ENCODE data around the gene NTRK2. TPM values are rescaled to one million over a fixed set of nuclear protein-coding genes. Genes with fewer than 3 reads are reported as not detected.
A peak's percentile ranks its signal among the peaks of the same experiment; 100 is the strongest.

NTRK2 gene
- total RNA-seq, 1 donor from 2014 or later = 1.5 TPM

DNA sequence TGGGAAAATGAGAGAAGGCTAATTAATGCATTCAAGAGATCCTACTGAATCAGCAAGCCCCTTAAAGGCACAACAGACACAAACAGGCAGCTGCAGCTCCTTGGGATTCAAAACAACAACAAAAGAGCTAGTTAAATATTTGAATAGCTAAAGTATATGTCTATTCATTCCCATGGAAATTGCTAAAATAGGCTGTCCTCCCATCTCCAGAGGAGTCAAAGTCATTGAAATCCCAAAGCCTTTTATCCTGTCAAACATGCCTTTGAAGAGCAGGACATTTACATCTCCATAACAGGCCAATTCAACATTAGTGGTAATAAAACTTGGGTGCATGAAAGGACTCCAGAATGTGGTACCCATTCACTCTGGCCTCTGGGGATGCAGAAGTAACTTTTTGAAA is 177.4 kb downstream of the NTRK2 start:
- Histone ChIP-seq H3K4me3 (ENCODE audit: low read depth, low read length) (no peak overlapping the region), H3K36me3 (ENCODE audit: control insufficient read depth, insufficient read depth, low read length) (no peaks in the 10 kb centered on the region), H3K27me3 (ENCODE audit: control insufficient read depth, insufficient read depth, low read length) (no peaks in the 10 kb centered on the region)
- no peak for DNase-seq (ENCODE audit: low read depth)
- TF ChIP-seq CTCF (IDR thresholded peaks at IDR 0.05; ENCODE audit: insufficient read depth, low read length, poor library complexity, severe bottlenecking) = no peak

- Histone ChIP-seq H3K27me3 (ENCODE audit: control insufficient read depth, insufficient read depth, low read length) (no peaks in the 10 kb centered on the region), H3K4me3 (ENCODE audit: low read depth, low read length) (no peak overlapping the region), H3K36me3 (ENCODE audit: control insufficient read depth, insufficient read depth, low read length) (no peaks in the 10 kb centered on the region)
- no peak for DNase-seq (ENCODE audit: low read depth)
- TF ChIP-seq CTCF (IDR thresholded peaks at IDR 0.05; ENCODE audit: insufficient read depth, low read length, poor library complexity, severe bottlenecking) = no peak
Observed at GRCh38 chr9:84849049-84849448, 179.5 kb downstream of the NTRK2 start.

DNA sequence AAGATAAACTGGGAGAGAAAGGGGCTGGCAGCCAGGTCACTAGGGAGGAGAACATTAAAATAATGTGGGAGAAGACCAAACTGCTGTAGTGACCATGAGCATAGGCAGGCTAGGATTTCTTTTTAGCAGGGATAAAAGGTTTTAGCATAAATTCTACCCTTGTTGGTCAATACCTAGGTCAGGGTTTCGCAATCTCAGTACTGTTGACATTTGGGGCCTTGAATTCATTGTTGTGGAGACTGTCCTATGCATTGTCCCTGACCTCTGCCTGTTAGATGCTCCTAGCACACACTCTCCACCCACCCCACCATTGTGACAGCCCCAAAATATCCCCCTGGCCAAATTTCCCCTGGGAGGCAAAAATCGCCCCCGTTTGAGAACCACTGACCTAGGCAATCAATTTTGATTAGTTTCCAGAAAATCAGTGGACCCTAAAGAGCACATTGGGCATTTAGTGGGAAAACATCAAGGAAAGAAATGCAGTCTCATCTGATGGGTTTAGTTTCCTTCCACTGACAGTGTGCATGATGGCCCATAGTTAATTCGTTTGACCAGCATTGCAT is 181.4 kb downstream of the NTRK2 start:
- DNase-seq (ENCODE audit: low read depth) = no peak
- Histone ChIP-seq H3K36me3 (ENCODE audit: control insufficient read depth, insufficient read depth, low read length) (no peaks in the 10 kb centered on the region), H3K4me3 (ENCODE audit: low read depth, low read length) (no peak overlapping the region), H3K27me3 (ENCODE audit: control insufficient read depth, insufficient read depth, low read length) (no peaks in the 10 kb centered on the region)
- no peak for TF ChIP-seq CTCF (IDR thresholded peaks at IDR 0.05; ENCODE audit: insufficient read depth, low read length, poor library complexity, severe bottlenecking)

GRCh38 chr9:84851935-84852585 is 182.5 kb downstream of the NTRK2 start:
- Histone ChIP-seq H3K4me3 (ENCODE audit: low read depth, low read length) (no peak overlapping the region), H3K36me3 (ENCODE audit: control insufficient read depth, insufficient read depth, low read length) (no peaks in the 10 kb centered on the region), H3K27me3 (ENCODE audit: control insufficient read depth, insufficient read depth, low read length) (no peaks in the 10 kb centered on the region)
- no peak for TF ChIP-seq CTCF (IDR thresholded peaks at IDR 0.05; ENCODE audit: insufficient read depth, low read length, poor library complexity, severe bottlenecking)
- DNase-seq (ENCODE audit: low read depth) = peak; percentile 89

DNA sequence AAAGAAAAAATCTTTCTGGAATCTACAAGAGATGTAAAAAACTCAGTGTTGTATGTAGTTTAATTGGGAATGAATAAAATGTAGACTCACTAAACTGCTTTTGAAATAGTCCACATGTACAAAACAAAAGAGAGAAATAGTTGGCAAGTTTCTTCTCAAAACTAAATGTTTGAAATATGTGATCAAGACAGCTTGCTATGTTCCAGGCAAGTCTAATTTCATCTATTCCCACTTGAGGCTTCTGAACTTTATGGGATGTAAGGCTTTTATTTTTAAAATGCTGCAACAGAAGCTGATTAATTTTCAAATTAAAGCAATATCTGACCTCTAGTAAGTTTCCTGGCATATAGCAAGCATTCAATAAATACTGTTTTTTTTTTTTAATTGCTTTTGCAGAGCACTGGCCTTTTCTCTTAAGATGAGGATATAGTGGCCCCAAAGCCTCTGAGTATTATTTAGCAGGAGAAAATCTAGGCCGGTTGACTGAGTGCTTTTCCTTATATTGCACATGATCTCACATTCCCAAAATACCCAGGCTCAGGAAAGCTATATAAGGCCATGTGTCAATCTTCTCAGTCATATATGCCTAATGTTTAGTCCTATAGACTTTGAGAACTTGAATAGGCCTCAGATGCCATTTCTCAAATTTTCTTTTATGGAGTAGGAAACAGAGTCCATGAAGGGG is 183.2 kb downstream of the NTRK2 start:
- TF ChIP-seq CTCF (IDR thresholded peaks at IDR 0.05; ENCODE audit: insufficient read depth, low read length, poor library complexity, severe bottlenecking) = no peak
- Histone ChIP-seq H3K27me3 (ENCODE audit: control insufficient read depth, insufficient read depth, low read length) (no peaks in the 10 kb centered on the region), H3K4me3 (ENCODE audit: low read depth, low read length) (no peak overlapping the region), H3K36me3 (ENCODE audit: control insufficient read depth, insufficient read depth, low read length) (no peaks in the 10 kb centered on the region)
- no peak for DNase-seq (ENCODE audit: low read depth)

Measured in kidney epithelial cell (primary cell).